Activated CD4-positive, alpha-beta T cell treated with anti-CD3 and anti-CD28 coated beads, Interleukin-2, Interleukin-4, amounts not matched to agents 100 ng/mL and 50 ng/mL, durations not matched to agents 16 hours and 8 hours (primary cell): ENCODE results near the gene C1QTNF3.

Experiments used
- DNase-seq: peaks from one replicate; pipeline ENCODE4 v3.0.0-alpha.2; 2020; ENCODE audit warnings: low spot score

The C1QTNF3 gene

DNA sequence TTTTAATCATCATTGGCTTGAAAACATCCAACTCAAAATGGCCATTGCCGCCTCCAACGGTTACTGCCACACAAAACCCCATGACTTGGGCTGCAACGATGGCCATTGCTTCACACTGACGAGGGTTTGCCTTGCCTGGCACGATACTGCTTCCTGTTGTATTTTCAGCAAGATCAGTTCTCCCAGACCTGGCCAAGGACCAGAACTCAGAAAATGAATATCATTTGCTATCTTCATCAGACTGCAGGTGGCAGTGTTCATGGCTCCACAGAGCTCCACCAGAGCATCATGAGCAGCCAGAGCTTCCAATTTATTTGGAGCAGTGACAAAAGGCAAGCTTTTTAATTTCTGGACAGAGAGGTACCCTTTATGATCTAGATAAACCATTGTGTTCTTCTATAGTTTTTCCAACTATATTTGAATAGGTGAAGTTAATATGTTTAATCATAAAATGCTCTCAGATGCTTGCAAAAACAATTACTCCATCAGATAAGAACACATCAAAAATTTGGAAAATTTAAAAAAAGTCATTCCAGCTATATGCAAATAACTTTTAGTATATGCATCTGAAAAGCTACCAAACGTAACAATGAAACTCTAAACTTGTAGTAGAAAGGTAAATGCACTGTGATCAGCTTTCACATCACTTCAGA is 45.6 kb downstream of the C1QTNF3 start:
- peak; percentile 52 for DNase-seq

- DNase-seq: no peak
These were observed 47.1 kb downstream of the C1QTNF3 start for GRCh38 chr5:33995865-33996264.

GRCh38 chr5:33994845-33995244 is 48.2 kb downstream of the C1QTNF3 start:
- DNase-seq: peak; percentile 49

GRCh38 chr5:33992864-33993263 is 50.1 kb downstream of the C1QTNF3 start:
- no peak for DNase-seq

- DNase-seq: no peak
These were observed 57.6 kb downstream of the C1QTNF3 start for GRCh38 chr5:33985447-33985846.

DNA sequence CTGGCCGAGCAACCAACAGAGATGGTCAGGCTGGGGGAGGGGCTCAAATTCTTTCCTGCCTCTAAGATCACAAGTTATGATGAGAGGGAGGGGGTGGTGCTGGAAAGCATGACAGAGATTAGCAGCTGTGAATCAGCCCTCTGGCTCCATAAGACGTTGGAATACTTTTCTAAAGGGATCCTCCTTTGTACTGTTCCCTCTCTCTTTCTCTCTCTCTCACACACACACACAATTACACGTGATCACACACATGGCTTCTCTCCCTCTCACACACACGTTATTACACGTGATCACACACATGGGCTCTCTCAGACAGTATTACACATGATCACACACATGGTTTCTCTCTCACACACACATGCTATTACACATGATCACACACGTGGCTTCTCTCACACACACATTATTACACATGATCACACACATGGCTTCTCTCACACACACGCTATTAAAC is 58.3 kb downstream of the C1QTNF3 start, which contains the start of gene SLC45A2:
TSS of gene SLC45A2 (minus strand) at position 23 of the 454 bp plus-strand sequence. CDS start 110 bp downstream, outside the sequence.
- no peak for DNase-seq

DNA sequence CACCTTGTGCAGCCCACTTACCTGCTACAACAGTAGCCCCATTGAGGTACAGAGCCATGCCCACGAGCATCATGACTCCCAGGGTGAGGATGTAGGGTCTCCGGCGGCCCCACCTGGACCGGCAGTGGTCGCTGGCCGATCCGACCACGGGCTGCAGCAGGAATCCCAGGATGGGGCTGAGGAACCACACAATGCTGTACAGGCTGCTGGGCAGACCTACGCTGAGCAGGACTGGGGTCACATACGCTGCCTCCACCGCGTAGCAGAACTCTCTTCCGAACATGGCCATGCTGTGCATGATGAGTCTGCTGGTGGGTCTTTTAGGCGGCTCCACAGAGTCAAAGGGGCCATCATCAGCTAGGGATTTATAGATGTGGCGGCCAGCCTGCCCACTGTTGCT is 58.8 kb downstream of the C1QTNF3 start:
- DNase-seq: no peak

DNA sequence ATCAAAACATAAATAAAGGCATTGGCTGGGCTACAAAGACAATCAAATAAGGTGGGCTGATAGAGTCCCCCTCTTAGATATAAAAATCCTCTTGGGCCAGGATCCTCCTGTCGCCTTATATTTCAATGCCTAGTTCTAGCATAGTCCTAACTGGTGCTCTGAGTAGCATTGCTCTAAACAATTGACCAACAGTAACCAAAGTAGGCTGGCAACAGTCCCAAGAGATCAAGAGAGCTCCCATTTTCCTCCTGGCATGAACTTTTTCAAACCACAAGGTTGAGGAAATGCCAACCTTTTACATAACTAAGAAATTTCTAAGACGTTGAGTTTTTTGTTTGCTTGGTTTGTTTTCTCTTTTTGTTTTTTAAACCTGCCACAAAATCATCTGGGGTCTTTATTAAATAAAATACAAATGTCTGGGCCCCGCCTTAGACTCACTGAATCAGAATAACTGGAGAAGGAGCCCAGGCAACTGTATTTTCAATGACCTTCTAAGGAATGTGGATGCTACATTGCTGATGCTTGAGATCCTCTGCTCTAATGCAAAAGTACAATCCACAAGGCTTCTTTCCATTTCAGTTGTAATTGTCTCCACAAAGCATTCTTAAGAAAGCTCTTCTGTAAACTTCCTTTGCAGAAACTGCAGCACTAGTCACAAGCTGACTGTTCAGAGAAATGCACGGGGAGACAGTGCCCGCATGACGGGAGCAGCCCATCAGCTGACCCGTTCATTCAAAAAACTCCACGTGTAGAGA is 61.4 kb downstream of the C1QTNF3 start:
- DNase-seq: no peak

DNA sequence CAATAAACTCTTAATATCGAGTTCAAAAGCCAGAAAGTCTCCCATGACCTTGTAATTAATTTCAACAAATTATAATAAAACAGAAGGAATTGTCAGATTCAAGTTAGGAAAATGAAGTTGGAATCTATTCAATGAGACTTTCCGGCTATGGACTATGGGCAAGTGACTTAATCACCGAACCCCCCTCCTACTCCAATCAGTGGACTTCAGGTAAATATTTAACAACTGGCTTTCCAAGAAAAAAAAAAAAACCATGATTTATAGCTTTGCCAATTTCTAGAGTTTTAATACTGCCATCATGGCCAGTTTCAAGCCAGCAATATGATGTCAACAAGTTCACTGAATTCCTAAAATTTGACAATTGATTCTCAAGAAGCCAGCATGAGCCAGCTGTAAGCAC is 63.0 kb downstream of the C1QTNF3 start:
- no peak for DNase-seq

DNA sequence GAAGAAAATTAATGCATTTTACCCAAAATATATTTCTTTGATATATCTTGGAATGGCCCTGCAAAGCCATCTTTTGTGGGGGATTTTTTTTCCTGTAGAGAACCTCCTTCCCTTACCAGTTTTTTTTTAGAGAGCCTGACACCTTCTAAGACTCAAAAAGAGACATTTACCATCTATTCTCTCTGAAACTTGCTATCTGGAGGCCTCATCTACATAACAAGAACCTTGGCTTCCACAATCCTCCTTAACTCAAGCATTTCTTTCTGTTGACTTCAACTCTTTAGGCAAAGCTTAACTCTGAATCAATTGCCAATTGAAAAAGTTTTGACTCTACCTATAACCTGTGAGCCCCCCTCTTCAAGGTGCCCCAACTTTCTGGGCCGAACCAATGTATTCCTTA is 64.7 kb downstream of the C1QTNF3 start:
- DNase-seq: no peak

GRCh38 chr5:33976307-33976706 is 66.7 kb downstream of the C1QTNF3 start:
- no peak for DNase-seq

GRCh38 chr5:33975852-33976251 is 67.2 kb downstream of the C1QTNF3 start:
- no peak for DNase-seq

- DNase-seq: peak; percentile 9
These were observed 69.7 kb downstream of the C1QTNF3 start for GRCh38 chr5:33973271-33973670.

- DNase-seq: peak; percentile 34
These were observed 73.2 kb downstream of the C1QTNF3 start for GRCh38 chr5:33969572-33970452.

GRCh38 chr5:33968211-33969005 is 74.6 kb downstream of the C1QTNF3 start:
- no peak for DNase-seq
